Esophagus muscularis mucosa (tissue), 4 donors: ENCODE measurements around the gene RAB30. TPM values are rescaled to one million over a fixed set of nuclear protein-coding genes. Genes with fewer than 3 reads are reported as not detected.

Source experiments
- DNase-seq: peaks from one replicate; pipeline ENCODE4 v3.0.0-alpha.2; 2017; ENCODE audit errors: extremely low spot score
- H3K27ac ChIP-seq, 4 donors: fragments of 200-600 bp; sonication (generic); replicated peaks in 1 of 4; 1 replicate in 3 of 4; 2 replicates in 1 of 4; pipeline ENCODE4 v1.5.1; 2016 to 2019; ENCODE audit warnings: mild to moderate bottlenecking in 1 of 4
- H3K27me3 ChIP-seq, 4 donors: fragments of 200-600 bp; sonication (generic); one replicate each; pipeline versions ENCODE4 v1.5.1 to v1.6.0; 2016 to 2019
- H3K36me3 ChIP-seq, 4 donors: fragments of 200-600 bp; sonication (generic); one replicate each; pipeline ENCODE4 v1.5.1; 2016 to 2019
- H3K4me1 ChIP-seq, 4 donors: fragments of 200-600 bp; sonication (generic); one replicate each; pipeline ENCODE4 v1.5.1; 2016 to 2019
- H3K4me3 ChIP-seq, 4 donors: fragments of 200-600 bp; sonication (generic); 1 replicate in 2 of 4; 2 replicates in 2 of 4; pipeline ENCODE4 v1.5.1; 2016 to 2019; ENCODE audit warnings: mild to moderate bottlenecking in 4 of 4, moderate library complexity in 1 of 4
- H3K9me3 ChIP-seq, 4 donors: fragments of 200-600 bp; sonication (generic); 1 replicate in 3 of 4; 2 replicates in 1 of 4; pipeline ENCODE4 v1.5.1; 2016 to 2019
- CTCF ChIP-seq, 3 experiments: fragments of 200-600 bp in 2 of 3; fragments of 450-650 bp in 1 of 3; sonication (generic) in 2 of 3; IDR thresholded peaks; one replicate each; pipeline ENCODE4 v1.5.1; 2017 to 2019; ENCODE audit warnings: antibody characterized with exemption in 3 of 3, mild to moderate bottlenecking in 2 of 3, moderate library complexity in 1 of 3
- EP300 ChIP-seq: sonication (generic); formaldehyde crosslinking; IDR thresholded peaks from one replicate; pipeline ENCODE4 v1.6.1; 2017; ENCODE audit warnings: antibody characterized with exemption
- POLR2A ChIP-seq: fragments of 450-650 bp; IDR thresholded peaks from one replicate; pipeline ENCODE4 v1.6.1; 2017; ENCODE audit warnings: antibody characterized with exemption, moderate library complexity, mild to moderate bottlenecking, low read depth
- POLR2AphosphoS5 ChIP-seq, 2 donors: sonication (generic); formaldehyde crosslinking; IDR thresholded peaks; one replicate each; pipeline ENCODE4 v1.6.1; 2017; ENCODE audit warnings: antibody characterized with exemption in 2 of 2
- WGBS: methylation state at CpG from one replicate; pipeline ENCODE4 v1.1.5; 2018; 5-methylcytosine and 5-hydroxymethylcytosine counted together
- intact Hi-C: fragments of 100-400 bp; cut with DNase I; formaldehyde crosslinking; loops from one replicate; pipeline ENCODE4 v1.15.1; 2023
- total RNA-seq, 4 donors: library from RNA; depleted of rRNA; stranded (reverse); fragments of >200 nt; gene quantifications; one replicate each; pipeline versions ENCODE4 v1.1.0 to v1.2.1, GENCODE V29; 2016

Gene RAB30
- 10 to 100 TPM; 11.3 to 19.8 (median 18.2) TPM for total RNA-seq

- Histone ChIP-seq H3K4me3 (peak within 1 kb of the TSS; percentile 73 to 85 (median 77)), H3K27me3 (no peaks in the 10 kb centered on the region), H3K36me3 (peaks cover 0 to 12% (median 4%) of the 10 kb centered on the region in 4 donors), H3K4me1 (peaks cover 37 to 53% (median 46%) of the 10 kb centered on the region in 4 donors), H3K9me3 (no peaks in the 10 kb centered on the region), H3K27ac (peak within 1 kb of the TSS; percentile 92 to 95 (median 92))
- intact Hi-C loops, result loop anchor here (5.0 to 10.0 kb wide), 4 partner anchors 77 to 169 kb away; partner anchors contain the start of genes DDIAS, PCF11 and PRCP
- TF ChIP-seq POLR2AphosphoS5 (IDR thresholded peaks at IDR 0.05) (peak; percentile 98 to 99), POLR2A (peak; percentile 76), CTCF (IDR thresholded peaks at IDR 0.05) (no peak), EP300 (no peak)
- WGBS, result under 1% methylated on average over 31 of the region's 35 CpGs
- peak; percentile 99 for DNase-seq
Measured at GRCh38 chr11:83071567-83072349, at the start of gene RAB30. Gene RAB30, minus strand, starts transcription at chr11:83071897. Its CDS starts 74,581 bp downstream, at chr11:82997316.

GRCh38 chr11:83120327-83120726, 48.6 kb upstream of the RAB30 start:
- no peak for DNase-seq
- no peak overlapping the region for H3K27ac ChIP-seq
- H3K27me3 ChIP-seq, result no peaks in the 10 kb centered on the region
- intact Hi-C loops, result no loop called here
- no peaks in the 10 kb centered on the region for H3K9me3 ChIP-seq
- H3K4me3 ChIP-seq, result no peak overlapping the region
- H3K36me3 ChIP-seq, result no peaks in the 10 kb centered on the region
- no peak for TF ChIP-seq POLR2AphosphoS5 (IDR thresholded peaks at IDR 0.05)
- TF ChIP-seq CTCF (IDR thresholded peaks at IDR 0.05), result no peak
- no peak for TF ChIP-seq EP300
- no peak for TF ChIP-seq POLR2A
- H3K4me1 ChIP-seq, result peaks cover 0 to 16% (median 10%) of the 10 kb centered on the region in 4 donors

GRCh38 chr11:83119216-83119615, 47.5 kb upstream of the RAB30 start:
- TF ChIP-seq POLR2A (no peak), CTCF (IDR thresholded peaks at IDR 0.05) (no peak), POLR2AphosphoS5 (IDR thresholded peaks at IDR 0.05) (no peak), EP300 (no peak)
- H3K27me3 ChIP-seq, result no peaks in the 10 kb centered on the region
- WGBS, result 80% methylated on average over 3 of the region's 3 CpGs
- H3K4me3 ChIP-seq, result no peak overlapping the region
- intact Hi-C loops, result no loop called here
- H3K4me1 ChIP-seq, result peaks cover 0 to 22% (median 12%) of the 10 kb centered on the region in 4 donors
- no peak overlapping the region for H3K27ac ChIP-seq
- H3K9me3 ChIP-seq, result no peaks in the 10 kb centered on the region
- no peak for DNase-seq
- H3K36me3 ChIP-seq, result no peaks in the 10 kb centered on the region

- DNase-seq, result no peak
- intact Hi-C loops, result no loop called here
- H3K4me1 ChIP-seq, result peaks cover 0 to 22% (median 12%) of the 10 kb centered on the region in 4 donors
- TF ChIP-seq POLR2A (no peak), EP300 (no peak), POLR2AphosphoS5 (IDR thresholded peaks at IDR 0.05) (no peak), CTCF (IDR thresholded peaks at IDR 0.05) (no peak)
- H3K4me3 ChIP-seq, result no peak overlapping the region
- no peaks in the 10 kb centered on the region for H3K9me3 ChIP-seq
- no peaks in the 10 kb centered on the region for H3K36me3 ChIP-seq
- H3K27ac ChIP-seq, result no peak overlapping the region
- no peaks in the 10 kb centered on the region for H3K27me3 ChIP-seq
Measured at GRCh38 chr11:83118814-83119213, 47.1 kb upstream of the RAB30 start.
